ENCODE data around the gene NELFE.

- TF ChIP-seq CTCF (IDR thresholded peaks at IDR 0.05) (no peak), POLR2A (IDR thresholded peaks at IDR 0.05) (no peak)
Measured at GRCh38 chr6:31948753-31949413, 9.9 kb downstream of the NELFE start.

Data from Peyer's patch (tissue), 4 donors.